Gastroesophageal sphincter (tissue), 3 donors: ENCODE results near the gene TXNRD1.

ENCODE experiments used
- EP300 ChIP-seq: sonication (generic); formaldehyde crosslinking; IDR thresholded peaks from one replicate; pipeline ENCODE4 v1.6.1; 2017; ENCODE audit warnings: antibody characterized with exemption, mild to moderate bottlenecking
- POLR2A ChIP-seq, 2 donors: fragments of 450-650 bp; IDR thresholded peaks; one replicate each; pipeline ENCODE4 v1.6.1; 2017; ENCODE audit warnings: antibody characterized with exemption in 2 of 2, mild to moderate bottlenecking in 2 of 2, moderate library complexity in 1 of 2
- POLR2AphosphoS5 ChIP-seq: sonication (generic); formaldehyde crosslinking; IDR thresholded peaks from one replicate; pipeline ENCODE4 v1.6.1; 2017; ENCODE audit warnings: antibody characterized with exemption
- TF ChIP-seq, protein P1 (sequence below), 4 experiments: fragments of 200-600 bp in 2 of 4; fragments of 450-650 bp in 2 of 4; sonication (generic) in 1 of 4; IDR thresholded peaks; one replicate each; pipeline ENCODE4 v1.5.1; 2017 to 2019; ENCODE audit warnings: antibody characterized with exemption in 4 of 4, mild to moderate bottlenecking in 2 of 4, moderate library complexity in 2 of 4

DNA sequence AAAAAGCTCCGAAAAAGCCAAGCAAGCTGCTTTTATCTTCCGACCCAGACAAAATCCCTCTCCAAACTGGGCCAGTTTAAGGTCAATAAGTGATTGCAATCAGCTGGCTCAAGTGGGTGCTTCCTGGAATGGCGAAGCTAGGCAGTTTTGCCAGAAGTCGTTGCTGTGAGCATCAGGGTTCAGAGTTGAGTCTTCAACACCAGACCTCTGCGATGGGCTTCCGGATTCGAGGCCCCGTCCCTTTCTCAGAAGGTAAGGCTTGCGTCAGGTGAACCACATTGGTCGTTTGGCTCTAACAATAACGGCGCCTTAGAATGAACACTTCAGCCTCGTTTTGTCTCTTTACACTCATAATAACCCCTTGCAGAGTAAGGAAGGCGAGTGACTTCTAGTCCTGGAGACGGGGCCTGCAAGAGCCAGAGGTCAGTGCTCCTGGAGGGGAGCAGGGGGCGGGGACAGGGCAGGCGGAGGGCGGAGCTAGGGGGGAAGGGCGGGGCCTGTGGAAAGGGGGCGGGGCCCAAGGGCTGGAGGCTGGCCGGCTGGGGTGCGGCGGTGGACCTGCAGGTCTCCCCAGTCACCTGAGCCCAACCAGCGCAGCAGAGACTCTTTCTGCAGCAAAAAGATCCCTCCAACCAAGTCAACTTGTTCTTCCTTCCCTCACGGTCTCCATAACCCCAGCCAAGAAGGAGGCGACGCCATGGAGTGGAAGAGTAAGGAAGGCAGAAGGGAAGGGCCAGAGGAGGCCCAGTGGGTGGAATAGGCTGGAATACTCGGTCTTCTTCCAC lies 43.6 kb upstream of the TXNRD1 start:
- TF ChIP-seq, protein P1, sequence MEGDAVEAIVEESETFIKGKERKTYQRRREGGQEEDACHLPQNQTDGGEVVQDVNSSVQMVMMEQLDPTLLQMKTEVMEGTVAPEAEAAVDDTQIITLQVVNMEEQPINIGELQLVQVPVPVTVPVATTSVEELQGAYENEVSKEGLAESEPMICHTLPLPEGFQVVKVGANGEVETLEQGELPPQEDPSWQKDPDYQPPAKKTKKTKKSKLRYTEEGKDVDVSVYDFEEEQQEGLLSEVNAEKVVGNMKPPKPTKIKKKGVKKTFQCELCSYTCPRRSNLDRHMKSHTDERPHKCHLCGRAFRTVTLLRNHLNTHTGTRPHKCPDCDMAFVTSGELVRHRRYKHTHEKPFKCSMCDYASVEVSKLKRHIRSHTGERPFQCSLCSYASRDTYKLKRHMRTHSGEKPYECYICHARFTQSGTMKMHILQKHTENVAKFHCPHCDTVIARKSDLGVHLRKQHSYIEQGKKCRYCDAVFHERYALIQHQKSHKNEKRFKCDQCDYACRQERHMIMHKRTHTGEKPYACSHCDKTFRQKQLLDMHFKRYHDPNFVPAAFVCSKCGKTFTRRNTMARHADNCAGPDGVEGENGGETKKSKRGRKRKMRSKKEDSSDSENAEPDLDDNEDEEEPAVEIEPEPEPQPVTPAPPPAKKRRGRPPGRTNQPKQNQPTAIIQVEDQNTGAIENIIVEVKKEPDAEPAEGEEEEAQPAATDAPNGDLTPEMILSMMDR (IDR thresholded peaks at IDR 0.05), result no peak
- TF ChIP-seq POLR2A (IDR thresholded peaks at IDR 0.05) (no peak), POLR2AphosphoS5 (no peak), EP300 (no peak)
